ENCODE data around the gene PPP1CC.
"Not testable (repeated sequence)": the region's sequence is repeated elsewhere in the genome, so short reads cannot be mapped to it uniquely, and the experiment has no call there.

The PPP1CC gene

GRCh38 chr12:110742718-110743570 lies at the start of gene PPP1CC:
TSS of gene PPP1CC (minus strand) at chr12:110742891. CDS start at chr12:110742707, 184 bp downstream.
- DNase-seq, result peak; percentile 93

DNA sequence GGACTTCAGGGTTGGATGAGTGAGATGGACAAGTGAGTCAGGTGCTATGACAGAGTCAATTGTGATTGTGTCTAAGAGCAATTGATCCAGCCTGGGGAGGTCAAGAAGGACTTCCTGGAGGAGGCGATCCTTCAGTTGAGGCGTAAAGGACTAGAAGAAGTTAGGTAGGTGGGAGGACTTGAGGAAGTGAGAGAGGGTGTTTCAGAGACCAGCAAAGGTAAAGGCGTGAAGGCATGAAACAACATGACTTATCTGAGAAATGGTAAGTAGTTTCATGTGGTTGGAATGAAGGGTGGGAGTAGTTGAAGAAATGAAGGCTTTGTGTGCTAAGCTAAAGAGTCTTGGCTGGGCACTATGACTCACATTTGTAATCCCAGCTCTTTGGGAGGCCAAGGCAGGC lies 48.9 kb upstream of the PPP1CC start:
- no peak for DNase-seq

DNA sequence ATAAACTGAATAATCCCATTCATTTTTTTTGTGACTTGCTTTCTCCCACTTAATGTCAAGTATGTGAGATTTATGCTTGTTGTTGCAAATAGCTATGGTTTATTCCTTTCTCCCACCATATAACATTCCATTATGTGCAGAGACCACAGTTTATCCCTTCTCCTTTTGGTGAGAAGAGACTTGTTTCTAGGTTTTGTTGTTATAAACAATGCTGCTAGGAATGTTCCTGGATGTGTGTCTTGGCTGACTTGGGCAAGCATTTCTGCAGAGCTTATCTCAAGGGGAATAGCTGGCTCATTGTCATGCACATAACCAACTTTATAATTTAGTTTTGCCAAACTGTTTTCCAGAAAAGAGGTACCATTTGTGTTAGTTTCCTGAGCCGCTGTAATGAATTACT lies 47.6 kb upstream of the PPP1CC start:
- no peak for DNase-seq

DNA sequence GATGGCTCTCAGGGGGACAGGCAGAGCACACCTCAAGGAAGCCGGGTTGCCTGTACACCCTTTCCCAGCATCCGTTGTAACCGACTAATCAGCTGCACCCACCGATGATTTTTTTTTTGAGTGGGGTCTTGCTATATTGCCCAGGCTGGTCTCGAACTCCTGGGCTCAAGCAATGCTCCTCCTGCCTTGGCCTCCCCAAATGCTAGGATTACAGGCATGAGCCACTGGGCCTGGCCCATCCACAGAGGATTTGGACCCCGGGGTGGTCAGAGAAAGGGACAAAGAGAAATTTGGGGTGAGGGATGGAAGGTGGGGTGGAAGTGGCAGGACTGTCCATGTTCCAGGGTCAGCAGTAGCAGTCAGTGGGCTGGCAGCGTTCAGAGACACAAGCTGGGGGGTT lies 43.3 kb upstream of the PPP1CC start:
- DNase-seq, result no peak

DNA sequence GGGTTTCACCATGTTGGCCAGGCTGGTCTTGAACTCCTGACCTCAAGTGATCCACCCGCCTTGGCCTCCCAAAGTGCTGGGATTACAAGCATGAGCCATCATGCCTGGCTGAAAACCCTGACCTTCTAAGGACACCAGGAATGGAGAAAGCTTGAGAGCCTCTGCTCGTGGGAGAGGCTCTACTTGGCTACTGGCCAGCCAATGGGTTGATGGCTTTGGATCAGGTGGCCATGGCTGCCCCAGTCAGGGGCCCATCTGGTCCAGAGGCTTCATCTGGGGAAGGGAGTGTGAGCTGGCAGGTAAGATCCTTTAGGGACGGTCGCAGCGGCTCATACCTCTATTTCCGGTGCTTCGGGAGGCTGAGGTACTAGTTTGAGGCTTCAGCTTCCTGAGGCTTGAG lies 42.5 kb upstream of the PPP1CC start:
- no peak for DNase-seq

GRCh38 chr12:110782922-110783321 lies 40.2 kb upstream of the PPP1CC start:
- DNase-seq, result no peak

DNA sequence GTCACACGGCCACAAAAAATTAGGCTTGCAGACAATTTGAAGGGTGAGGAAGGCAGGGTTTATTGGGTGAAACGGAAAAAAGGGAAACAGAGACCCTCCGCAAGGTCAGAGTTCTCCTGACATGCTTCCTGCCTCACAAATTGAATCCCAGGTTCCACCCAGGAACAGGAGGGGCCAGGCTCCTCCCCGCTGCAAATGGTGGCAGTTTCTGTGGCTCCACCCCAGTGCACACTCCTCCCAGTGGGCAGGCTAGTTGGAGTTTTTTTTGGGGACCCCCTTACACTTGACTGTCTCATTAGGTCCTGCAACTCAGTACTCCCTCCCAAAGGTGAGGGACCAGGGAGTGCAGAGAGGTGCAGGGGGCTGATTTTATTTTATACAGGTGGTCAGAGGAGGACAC lies 39.4 kb upstream of the PPP1CC start:
- DNase-seq, result no peak

GRCh38 chr12:110780448-110780847 lies 37.8 kb upstream of the PPP1CC start:
- no peak for DNase-seq

DNA sequence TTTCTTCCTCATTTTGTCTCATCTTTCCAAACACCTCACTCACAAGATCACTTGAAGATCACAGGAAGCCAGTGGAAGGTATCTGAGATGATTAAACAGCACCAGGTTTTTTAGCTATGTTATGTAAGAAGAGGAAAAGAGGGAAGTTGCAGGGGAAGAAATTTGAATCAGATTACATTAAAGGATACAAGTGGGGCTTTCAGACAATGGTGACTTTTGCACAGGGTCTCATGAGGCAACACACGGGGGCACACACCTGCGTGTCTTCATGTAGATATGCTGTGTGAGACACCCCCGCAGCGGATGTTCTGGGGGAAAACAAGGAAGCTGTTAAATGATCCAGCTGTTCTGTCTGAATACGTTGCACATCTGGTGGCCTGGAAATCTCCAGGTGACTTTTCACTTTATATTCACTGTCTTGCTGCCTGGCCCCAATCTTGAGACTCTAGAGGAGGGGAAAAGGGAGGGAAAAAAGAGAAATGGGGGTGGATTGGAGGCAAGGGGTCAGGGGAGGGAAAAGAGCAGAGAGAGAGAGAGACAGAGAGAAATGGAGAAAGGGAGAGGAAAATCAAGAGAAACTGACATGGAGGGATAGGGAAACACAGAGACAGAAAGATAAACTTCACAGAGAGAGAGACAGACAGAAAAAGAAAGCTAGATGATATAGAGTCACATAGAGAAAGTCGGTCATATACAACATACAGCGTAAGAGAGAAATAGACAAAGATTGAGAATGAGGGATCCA lies 36.3 kb upstream of the PPP1CC start:
- DNase-seq, result no peak

- DNase-seq, result no peak
Observed at GRCh38 chr12:110776410-110776809, 33.7 kb upstream of the PPP1CC start.

GRCh38 chr12:110775997-110776396 lies 33.3 kb upstream of the PPP1CC start:
- no peak for DNase-seq

- DNase-seq, result no peak
Observed at GRCh38 chr12:110774824-110775223, 32.1 kb upstream of the PPP1CC start.

DNA sequence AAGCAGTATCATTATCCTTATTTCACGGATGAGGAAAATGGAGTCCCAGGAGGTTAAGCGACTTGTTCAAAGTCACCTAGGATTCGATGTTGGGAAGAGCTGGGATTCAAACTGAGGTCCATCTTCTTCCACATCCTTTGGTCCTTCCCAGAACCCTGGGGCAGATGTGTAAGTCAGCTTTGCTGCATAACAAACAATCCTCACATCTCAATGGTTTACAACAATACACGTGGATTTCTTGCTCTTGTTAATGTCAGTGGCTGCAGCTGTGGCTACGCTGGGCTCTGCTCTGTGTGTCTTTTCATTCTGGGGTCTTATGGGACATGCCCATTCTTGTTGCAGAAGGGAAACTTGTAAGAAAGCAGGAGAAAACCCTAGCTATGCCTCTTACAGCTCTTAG lies 26.3 kb upstream of the PPP1CC start:
- DNase-seq, result no peak

DNA sequence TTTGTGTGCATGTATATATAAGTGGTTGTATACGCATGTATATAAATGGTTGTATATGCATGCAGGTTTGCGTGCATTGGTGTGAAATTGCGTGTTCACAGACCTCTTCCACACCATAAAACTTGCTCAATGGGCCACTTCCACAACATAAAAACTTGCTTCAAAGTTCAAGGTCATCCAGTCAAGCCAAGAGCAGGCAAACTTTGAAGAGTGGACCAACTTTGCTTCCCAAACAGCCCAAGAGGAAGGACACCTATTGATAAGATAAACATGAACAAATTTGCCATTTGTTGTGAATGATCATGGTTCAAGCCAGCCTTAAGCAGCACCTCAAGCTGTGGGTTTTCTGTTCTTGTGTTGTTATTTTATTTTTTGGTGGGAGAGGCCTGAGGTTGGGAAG lies 25.2 kb upstream of the PPP1CC start:
- DNase-seq, result no peak

GRCh38 chr12:110766311-110767154 lies 23.8 kb upstream of the PPP1CC start:
- DNase-seq, result no peak

- not testable (repeated sequence) for DNase-seq
Observed at GRCh38 chr12:110765572-110765971, 22.9 kb upstream of the PPP1CC start.

- DNase-seq, result no peak
Observed at GRCh38 chr12:110765111-110765510, 22.4 kb upstream of the PPP1CC start.

DNA sequence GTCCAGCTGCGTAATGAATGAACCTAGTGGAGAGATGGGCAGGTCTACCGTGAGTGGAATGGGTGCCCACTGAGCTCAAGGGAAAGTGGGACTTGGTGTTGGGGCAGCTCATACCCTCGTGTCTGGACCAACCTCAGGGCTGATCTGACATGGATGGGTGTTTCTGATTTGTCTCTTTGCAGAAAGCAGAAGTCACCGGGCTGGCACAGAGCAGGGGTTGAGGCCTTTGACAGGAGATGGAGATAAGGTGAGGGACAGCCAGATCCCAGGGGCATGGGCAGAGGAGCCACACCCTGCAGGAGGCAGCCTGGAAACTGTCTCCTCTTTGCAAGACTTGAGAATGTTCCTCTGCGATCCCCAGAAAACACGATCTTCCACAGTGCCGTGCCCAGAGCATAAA lies 20.9 kb upstream of the PPP1CC start:
- no peak for DNase-seq

- no peak for DNase-seq
Observed at GRCh38 chr12:110762891-110763290, 20.2 kb upstream of the PPP1CC start.

DNA sequence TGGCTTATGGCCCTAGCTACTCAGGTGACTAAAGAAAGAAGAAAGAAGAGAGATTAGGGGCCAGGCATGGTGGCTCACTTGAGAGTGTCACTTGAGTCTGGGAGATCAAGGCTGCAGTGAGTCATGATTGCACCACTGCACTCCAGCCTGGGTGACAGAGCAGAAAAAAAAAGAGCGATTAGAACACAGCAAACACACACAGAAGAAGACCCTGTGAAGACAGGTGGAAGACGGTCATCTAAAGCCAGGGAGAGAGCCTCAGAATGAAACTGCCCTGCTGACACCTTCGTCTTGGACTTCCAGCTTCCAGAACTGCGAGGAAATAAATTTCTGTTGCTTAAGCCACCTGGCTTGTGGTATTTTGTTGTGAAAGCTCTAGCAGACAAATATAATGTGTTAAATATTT lies 17.5 kb upstream of the PPP1CC start:
- no peak for DNase-seq

DNA sequence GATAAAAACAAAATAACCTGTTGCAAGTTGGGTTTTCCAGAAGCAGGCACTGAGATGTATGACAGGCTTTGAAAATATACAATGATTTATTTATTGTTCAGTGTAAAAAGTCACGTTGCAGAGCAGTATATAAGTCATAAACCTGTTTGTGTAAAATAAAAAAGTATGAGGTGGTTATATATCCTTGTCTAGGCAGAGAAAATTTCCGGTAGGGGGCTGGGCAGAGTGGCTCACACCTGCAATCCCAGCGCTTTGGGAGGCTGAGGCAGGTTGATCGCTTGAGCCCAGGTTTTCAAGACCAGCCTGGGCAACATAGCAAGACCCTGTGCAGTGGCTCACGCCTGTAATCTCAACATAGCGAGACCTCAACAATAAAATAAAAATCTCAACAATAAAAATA lies 16.2 kb upstream of the PPP1CC start:
- DNase-seq, result no peak

GRCh38 chr12:110756611-110757010 lies 13.9 kb upstream of the PPP1CC start:
- DNase-seq, result no peak

- no peak for DNase-seq
Observed at GRCh38 chr12:110754101-110754793, 11.6 kb upstream of the PPP1CC start.

Measured in GDM1 (cell line).